Measurements from ENCODE around the gene IFITM1.
"Not testable (repeated sequence)": the region's sequence is repeated elsewhere in the genome, so short reads cannot be mapped to it uniquely, and the experiment has no call there.

The IFITM1 gene

GRCh38 chr11:350033-350722 lies 36.3 kb downstream of the IFITM1 start:
- not testable (repeated sequence) for DNase-seq

GRCh38 chr11:350723-351255 lies 36.9 kb downstream of the IFITM1 start:
- peak; percentile 81 to 85 (median 82) for DNase-seq

- DNase-seq = no peak
Measured at GRCh38 chr11:351411-351810, 37.6 kb downstream of the IFITM1 start.

- no peak for DNase-seq
Measured at GRCh38 chr11:352456-353031, 38.7 kb downstream of the IFITM1 start.

GRCh38 chr11:353179-353873 lies 39.5 kb downstream of the IFITM1 start:
- DNase-seq = no peak

GRCh38 chr11:355581-356458 lies 42.0 kb downstream of the IFITM1 start:
- peak in 2 of 3 donors; percentile 63 to 70 for DNase-seq

GRCh38 chr11:356610-357009 lies 42.8 kb downstream of the IFITM1 start:
- no peak for DNase-seq

- no peak for DNase-seq
Measured at GRCh38 chr11:357582-357981, 43.7 kb downstream of the IFITM1 start.

- DNase-seq = no peak
Measured at GRCh38 chr11:358129-358800, 44.4 kb downstream of the IFITM1 start.

GRCh38 chr11:359181-359714 lies 45.4 kb downstream of the IFITM1 start:
- DNase-seq = no peak

- no peak for DNase-seq
Measured at GRCh38 chr11:360326-361280, 46.8 kb downstream of the IFITM1 start.

- no peak for DNase-seq
Measured at GRCh38 chr11:362642-363442, 49.0 kb downstream of the IFITM1 start.

GRCh38 chr11:363443-363805 lies 49.6 kb downstream of the IFITM1 start:
- not testable (repeated sequence) for DNase-seq

GRCh38 chr11:363948-364761 lies 50.3 kb downstream of the IFITM1 start:
- DNase-seq = peak; percentile 17 to 32 (median 30)
